ENCODE results near the gene ONECUT1.
A peak's percentile ranks its signal among the peaks of the same experiment; 100 is the strongest.
"Not testable (repeated sequence)": the region's sequence is repeated elsewhere in the genome, so short reads cannot be mapped to it uniquely, and the experiment has no call there.

ONECUT1 gene

GRCh38 chr15:52790169-52790708 is at the start of gene ONECUT1:
Gene ONECUT1, minus strand, starts transcription at chr15:52790336. Its CDS starts 452 bp downstream, at chr15:52789884.
- Histone ChIP-seq H3K4me3 (peak within 1 kb of the TSS; percentile 71), H3K27ac (no peak within 1 kb of the TSS)
- DNase-seq (ENCODE audit: low spot score), result no peak
- TF ChIP-seq, protein P1, sequence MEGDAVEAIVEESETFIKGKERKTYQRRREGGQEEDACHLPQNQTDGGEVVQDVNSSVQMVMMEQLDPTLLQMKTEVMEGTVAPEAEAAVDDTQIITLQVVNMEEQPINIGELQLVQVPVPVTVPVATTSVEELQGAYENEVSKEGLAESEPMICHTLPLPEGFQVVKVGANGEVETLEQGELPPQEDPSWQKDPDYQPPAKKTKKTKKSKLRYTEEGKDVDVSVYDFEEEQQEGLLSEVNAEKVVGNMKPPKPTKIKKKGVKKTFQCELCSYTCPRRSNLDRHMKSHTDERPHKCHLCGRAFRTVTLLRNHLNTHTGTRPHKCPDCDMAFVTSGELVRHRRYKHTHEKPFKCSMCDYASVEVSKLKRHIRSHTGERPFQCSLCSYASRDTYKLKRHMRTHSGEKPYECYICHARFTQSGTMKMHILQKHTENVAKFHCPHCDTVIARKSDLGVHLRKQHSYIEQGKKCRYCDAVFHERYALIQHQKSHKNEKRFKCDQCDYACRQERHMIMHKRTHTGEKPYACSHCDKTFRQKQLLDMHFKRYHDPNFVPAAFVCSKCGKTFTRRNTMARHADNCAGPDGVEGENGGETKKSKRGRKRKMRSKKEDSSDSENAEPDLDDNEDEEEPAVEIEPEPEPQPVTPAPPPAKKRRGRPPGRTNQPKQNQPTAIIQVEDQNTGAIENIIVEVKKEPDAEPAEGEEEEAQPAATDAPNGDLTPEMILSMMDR (IDR thresholded peaks at IDR 0.05), result no peak

DNA sequence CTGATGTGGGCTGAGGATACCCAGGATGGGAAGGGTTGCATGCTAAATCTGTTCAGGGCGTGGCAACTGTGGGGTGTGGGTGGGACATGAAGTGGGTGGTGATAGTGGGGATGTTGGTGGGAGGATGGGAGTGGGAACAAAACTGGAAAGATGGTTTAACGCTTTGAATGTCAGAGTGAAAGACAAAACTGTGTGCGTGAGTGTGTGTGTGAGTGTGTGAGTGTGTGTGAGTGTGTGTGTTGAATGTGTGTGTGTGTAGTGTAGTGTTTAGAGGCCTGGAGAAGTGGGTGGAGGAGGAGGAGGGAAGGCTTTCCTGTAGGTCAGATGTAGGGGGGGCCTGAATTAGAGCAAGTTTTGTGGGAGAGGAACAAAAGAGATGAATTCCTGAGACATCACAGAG is 44.2 kb upstream of the ONECUT1 start:
- Histone ChIP-seq H3K27ac (no peak overlapping the region), H3K4me3 (no peak overlapping the region)
- TF ChIP-seq, protein P1 (IDR thresholded peaks at IDR 0.05), result no peak
- DNase-seq (ENCODE audit: low spot score), result no peak

DNA sequence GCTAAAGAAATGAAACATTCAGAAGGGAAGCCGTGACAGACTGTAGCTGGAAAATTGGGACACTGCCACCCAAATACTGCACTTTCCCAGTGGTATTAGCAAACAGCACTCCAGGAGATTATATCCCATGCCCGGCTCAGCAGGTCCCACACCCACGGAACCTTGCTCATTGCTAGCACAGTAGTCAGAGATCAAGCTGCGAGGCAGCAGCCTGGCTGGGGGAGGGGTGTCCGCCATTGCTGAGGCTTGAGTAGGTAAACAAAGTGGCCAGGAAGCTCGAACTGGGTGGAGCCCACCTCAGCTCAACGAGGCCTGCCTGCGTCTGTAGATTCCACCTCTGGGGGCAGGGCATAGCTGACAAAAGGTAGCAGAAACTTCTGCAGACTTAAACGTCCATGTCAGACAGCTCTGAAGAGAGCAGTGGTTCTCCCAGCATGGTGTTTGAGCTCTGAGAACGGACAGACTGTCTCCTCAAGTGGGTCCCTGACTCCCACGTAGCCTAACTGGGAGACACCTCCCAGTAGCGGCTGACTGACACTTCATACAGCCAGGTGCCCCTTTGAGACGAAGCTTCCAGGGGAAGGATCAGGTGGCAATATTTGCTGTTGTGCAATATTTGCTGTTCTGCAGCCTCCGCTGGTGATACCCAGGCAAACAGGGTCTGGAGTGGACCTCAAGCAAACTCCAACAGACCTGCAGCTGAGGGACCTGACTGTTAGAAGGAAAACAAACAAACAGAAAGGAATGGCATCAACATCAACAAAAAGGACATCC is 34.2 kb upstream of the ONECUT1 start:
- DNase-seq (ENCODE audit: low spot score); H3K27ac ChIP-seq; H3K4me3 ChIP-seq: not testable (repeated sequence)

DNA sequence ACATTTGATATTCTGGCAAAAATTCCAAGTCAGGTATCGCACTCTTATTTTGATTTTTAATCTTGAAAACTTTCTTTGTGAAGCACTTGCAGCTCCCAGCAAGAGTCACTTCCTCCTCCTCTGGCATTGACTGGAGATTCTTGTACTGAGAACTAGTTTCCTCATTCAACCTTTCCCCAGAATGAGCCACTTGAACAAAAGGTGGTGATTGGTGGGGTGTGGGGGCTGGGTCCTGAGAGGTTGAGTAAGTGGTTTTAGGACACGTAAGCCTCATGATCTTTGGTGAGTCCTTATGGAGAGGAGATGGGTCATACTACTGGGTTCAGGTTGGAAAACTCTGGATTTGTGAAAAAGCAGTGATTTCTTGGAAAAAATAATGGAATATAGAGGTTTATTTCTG is 32.3 kb upstream of the ONECUT1 start:
- TF ChIP-seq, protein P1 (IDR thresholded peaks at IDR 0.05), result no peak
- no peak for DNase-seq (ENCODE audit: low spot score)
- Histone ChIP-seq H3K27ac (no peak overlapping the region), H3K4me3 (no peak overlapping the region)

DNA sequence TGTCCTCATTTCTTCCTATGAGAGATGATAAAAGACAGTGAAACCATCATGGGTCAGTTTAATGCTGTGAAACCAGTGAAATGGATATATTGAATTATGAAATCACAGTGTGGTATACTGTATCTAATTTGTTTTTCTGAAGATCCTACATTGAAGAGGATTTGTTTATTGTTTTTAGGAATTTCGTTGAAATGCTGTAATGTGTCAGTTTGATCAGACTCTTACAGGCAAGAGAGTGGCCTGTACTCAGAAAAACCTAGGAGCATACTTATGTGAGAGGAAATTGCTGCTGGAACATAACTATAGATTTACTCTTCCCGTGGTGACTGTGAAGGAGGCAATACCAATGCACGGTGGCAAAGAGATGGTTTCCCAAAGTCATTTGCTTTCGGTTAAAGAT is 29.1 kb upstream of the ONECUT1 start:
- Histone ChIP-seq H3K27ac (no peak overlapping the region), H3K4me3 (no peak overlapping the region)
- TF ChIP-seq, protein P1 (IDR thresholded peaks at IDR 0.05), result no peak
- no peak for DNase-seq (ENCODE audit: low spot score)

DNA sequence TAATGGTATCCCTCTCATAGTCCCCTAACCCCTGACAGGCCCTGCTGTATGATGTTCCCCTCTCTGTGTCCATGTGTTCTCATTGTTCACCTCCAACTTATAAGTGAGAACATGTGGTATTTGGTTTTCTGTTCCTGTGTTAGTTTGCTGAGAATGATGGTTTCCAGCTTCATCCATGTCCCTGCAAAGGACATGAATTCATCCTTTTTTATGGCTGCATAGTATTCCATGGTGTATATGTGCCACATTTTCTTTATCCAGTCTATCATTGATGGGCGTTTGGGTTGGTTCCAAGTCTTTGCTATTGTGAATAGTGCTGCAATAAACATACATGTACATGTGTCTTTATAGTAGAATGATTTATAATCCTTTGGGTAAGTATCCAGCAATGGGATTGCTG is 25.8 kb upstream of the ONECUT1 start:
- H3K27ac ChIP-seq; H3K4me3 ChIP-seq; DNase-seq (ENCODE audit: low spot score): not testable (repeated sequence)

- TF ChIP-seq, protein P1 (IDR thresholded peaks at IDR 0.05), result no peak
- no peak overlapping the region for H3K4me3 ChIP-seq
- no peak for DNase-seq (ENCODE audit: low spot score)
- no peak overlapping the region for H3K27ac ChIP-seq
These were observed 18.9 kb upstream of the ONECUT1 start for GRCh38 chr15:52808996-52809395.

GRCh38 chr15:52808441-52808840 is 18.3 kb upstream of the ONECUT1 start:
- H3K4me3 ChIP-seq, result no peak overlapping the region
- DNase-seq (ENCODE audit: low spot score), result no peak
- H3K27ac ChIP-seq, result no peak overlapping the region
- TF ChIP-seq, protein P1 (IDR thresholded peaks at IDR 0.05), result no peak

Measured in coronary artery (tissue), 2 donors.